ACHN (cell line): ENCODE measurements around the gene CEACAM21.

ENCODE experiments used
- DNase-seq: peaks from one replicate; pipeline ENCODE4 v3.0.0-alpha.2; 2015
- in situ Hi-C: cut with HindIII; loops from 2 replicates; pipeline ENCODE4 v1.10.0; 2017; ENCODE audit warnings: low sequenced_read_pairs, low pct_ligation_motif_present, low pct_unique_long_range_greater_than_20kb

The CEACAM21 gene

DNA sequence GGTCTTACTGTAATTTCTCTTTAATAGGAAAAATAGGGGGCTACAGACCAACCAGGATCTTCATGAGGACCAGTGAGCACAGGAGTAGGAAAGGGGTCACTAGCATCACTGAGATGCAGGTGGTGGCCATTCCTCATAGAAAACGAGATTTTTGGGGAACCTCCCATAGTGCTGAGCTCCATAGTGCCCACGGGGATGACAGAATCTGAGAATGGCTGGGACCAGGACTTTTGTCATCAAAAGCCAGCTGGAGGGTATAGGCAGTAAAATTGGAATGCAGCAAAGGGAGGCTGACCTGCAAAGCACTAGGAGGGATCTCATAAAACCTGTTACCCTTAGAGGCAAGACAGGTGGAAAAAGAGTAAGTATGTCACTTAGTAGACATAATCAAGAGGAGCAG is 28.4 kb upstream of the CEACAM21 start:
- no peak for DNase-seq
- in situ Hi-C loops = no loop called here

DNA sequence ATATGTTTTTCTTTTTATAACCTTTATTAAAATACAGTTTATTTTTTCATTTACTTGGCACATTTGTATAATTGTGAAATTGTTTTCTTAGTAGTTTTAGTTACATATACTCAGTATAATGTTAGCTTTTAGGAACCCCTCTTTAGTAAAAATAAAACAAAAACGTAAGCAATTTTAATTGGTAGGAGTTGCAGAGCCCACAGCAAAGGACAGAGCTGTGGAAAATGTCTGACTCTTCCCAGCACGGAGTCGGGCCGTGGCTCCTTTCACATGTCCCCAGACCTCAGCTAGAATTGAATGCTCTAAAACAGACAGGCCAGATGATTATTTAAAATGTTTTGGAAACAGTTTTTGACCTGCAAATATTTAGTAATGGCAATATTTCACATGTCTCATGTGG is 27.9 kb upstream of the CEACAM21 start:
- no peak for DNase-seq
- in situ Hi-C loops = no loop called here

DNA sequence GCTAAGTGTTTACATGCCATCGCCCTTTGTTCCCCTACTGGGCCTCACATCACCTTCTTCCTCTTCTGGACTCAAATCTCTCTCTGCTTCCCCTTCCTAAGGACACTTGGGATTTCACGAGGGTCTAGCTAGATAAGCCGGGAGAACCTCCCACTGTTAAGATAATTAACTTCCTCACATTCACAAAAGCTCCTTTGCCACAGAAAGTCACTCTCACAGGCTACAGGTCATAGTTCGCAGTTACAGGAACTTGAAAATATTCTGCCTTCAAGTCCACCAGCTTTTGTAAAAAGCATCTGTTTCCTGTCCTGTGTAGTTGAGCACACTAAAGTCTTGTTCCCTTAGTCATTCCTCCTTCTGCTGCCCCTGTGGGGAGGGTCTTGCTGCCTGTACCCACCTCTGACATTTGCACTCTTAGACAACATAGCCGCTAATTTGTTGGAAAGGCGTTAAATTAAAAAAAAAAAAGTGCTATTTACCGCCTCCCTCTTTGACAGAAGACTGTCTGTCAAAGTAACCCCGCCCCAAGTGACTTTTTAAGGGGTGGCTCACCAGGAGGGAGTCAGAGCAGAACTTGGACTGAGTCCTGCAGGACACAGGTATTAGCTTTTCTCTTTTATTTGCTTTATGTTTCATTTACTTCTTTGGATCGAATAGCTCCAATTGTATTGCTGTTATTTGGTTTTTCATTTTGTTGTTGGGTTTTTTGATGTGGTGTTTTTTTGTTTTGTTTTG is 26.8 kb upstream of the CEACAM21 start:
- in situ Hi-C loops = no loop called here

DNA sequence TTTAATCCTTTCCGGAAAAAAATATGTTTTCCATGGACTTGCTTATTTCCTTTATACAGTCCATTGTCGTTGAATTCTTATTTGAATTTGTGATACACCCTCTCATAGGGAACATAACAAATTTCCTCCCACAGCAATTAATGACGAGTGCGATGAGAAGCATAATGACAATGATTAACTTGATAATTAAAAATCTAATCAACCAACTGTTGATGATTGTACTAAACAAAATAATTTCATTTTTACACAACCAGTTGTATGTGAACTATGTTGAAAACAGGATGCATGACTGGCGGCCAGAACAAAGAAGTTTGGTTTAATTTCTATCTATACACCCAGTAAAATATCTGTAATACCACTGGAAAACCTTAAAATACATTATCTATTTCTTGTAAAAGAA is 26.1 kb upstream of the CEACAM21 start:
- in situ Hi-C loops = no loop called here

More for the DNA sequence above, 26.8 kb upstream of the CEACAM21 start:
- DNase-seq = no peak

DNA sequence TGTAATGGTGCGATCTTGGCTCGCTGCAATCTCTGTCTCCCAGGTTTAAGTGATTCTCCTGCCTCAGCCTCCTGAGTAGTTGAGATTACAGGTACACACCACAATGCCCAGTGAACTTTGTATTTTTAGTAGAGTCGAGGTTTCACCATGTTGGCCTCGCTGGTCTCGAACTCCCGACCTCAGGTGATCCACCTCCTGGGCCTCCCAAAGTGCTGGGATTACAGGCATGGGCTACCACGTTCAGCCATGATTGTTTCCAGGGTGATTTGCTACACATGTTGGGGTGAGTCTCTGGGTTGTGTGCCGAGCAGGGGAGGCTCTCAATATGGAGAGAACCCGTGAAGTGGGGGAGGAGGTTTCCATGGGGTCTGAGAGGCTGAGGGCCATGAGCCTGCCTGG is 24.8 kb upstream of the CEACAM21 start:
- in situ Hi-C loops = no loop called here
- no peak for DNase-seq

More for the DNA sequence above, 26.1 kb upstream of the CEACAM21 start:
- DNase-seq = no peak

DNA sequence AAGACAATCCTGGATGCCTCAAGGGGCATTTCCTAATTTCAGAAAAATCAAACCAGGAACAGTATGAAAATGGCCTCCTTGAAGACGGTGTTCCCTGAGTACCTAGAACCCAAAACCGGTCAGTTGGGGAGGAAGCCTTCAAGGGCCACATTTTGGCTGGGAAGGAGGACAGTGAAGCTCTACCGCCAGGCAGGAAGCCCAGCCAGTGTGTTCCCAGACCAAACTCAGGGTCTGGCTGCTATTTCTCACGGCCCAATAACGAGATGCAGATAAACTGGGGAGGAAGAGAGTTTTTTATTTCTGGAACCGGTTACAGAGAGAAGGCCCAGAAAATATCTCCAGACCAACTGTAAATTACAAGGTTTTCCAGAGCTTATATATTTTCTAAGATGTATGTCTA is 24.3 kb upstream of the CEACAM21 start:
- in situ Hi-C loops = no loop called here
- DNase-seq = no peak

DNA sequence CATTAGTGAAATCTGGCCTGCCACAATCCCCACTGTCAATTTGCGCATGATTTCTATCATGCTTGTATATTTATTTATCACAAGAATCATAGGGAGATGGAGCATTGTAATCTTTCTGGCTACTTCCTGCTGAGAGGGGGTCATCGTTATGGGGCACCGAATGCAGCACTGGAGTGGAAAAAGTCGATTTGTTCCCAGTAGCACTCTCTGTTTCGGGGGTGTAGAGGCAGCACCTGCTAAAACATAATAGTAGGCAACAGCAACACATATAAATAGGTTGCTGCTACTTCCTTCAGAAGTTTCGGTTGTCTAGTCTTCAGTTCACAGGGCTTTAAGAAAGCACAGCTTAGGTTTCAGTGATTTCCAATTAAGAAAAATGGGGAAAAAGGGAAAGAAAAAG is 23.4 kb upstream of the CEACAM21 start:
- in situ Hi-C loops = no loop called here
- no peak for DNase-seq

DNA sequence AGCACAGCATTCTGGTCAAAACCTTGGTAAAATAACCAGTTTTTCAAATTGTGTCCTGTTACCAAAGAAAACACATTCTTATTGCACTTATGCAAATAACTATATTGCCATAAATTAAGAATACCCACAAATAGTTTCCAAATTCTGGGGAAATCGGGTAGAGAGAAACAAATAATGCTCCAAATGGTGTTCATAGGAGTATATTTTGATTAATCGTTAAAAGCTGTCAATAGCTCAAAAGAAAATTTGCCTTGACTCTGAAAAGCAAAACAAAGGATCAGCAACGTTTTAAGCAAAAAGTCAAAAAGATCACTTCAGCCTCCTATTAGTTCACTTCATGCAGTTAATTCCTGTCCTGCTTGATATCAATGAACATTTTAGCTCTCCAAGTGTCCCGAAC is 22.2 kb upstream of the CEACAM21 start:
- in situ Hi-C loops = no loop called here
- DNase-seq = no peak

DNA sequence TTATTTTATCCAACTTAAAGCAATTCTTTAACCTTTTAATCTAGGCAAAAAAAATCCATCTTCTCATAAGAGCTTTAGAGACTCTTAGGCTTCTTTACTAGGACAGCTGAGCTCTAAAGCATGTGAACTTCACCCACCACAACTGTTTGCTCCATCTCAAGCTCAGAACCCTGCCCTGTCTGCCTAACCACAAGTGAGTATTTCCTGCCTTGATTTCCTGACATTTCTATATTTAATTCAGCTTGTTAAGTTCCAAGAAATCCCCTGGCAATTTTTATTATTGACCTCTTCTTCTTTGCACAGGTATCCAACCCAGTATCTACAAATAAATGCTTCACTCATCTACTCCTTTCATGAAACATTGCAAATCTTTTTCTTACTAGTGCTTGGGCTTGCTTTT is 21.1 kb upstream of the CEACAM21 start:
- DNase-seq = no peak
- in situ Hi-C loops = no loop called here

DNA sequence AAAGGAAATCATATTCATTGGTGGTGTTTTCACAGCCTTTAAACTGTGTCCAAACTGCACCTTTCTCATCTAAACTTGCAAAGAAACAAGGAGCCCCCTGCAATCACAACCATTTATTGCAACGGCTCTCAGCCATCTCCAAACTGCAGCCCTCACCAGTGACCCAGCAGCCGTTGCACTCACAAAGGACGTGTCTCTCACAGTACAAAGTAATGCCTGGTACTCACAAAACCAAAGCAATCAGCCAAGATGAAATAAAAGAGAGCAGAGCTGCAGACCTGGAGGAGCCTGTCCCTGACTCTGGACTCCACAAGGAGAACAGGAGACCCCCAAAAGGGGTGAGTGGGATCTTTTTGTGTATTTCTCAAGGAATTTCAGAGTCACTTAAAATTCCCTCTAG is 20.2 kb upstream of the CEACAM21 start:
- in situ Hi-C loops = no loop called here
- DNase-seq = no peak

DNA sequence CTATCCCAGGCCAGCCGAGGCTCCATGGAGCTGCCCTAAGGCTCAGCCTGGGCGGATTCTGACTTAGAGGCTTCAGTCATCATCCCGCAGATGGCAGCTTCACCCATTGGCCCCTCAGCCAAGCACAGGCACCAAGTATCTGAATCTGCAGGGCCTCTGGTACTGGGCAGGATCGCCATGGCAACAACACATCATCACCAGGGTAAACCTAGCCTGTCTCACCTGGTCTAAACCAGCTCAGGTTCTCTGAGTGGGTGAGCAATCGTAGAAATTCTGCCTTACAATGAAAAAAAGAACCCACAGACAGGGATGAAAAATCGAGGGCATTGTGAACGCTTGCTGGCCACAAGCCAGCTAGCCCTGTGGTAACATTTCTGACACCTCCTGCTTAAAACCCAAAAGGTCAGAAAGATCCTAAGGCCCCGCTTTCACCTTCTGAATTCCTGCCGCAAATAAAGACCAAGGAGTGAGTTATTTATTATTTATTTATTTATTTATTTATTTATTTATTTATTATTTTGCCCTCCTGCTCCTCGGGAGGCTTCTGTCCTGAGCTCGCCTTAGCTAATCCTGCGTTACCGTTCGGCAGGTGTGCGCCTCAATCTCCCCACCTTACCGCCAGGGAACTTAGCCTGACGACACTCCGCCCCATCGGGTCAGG is 12.0 kb upstream of the CEACAM21 start:
- DNase-seq = no peak
- in situ Hi-C loops = no loop called here

DNA sequence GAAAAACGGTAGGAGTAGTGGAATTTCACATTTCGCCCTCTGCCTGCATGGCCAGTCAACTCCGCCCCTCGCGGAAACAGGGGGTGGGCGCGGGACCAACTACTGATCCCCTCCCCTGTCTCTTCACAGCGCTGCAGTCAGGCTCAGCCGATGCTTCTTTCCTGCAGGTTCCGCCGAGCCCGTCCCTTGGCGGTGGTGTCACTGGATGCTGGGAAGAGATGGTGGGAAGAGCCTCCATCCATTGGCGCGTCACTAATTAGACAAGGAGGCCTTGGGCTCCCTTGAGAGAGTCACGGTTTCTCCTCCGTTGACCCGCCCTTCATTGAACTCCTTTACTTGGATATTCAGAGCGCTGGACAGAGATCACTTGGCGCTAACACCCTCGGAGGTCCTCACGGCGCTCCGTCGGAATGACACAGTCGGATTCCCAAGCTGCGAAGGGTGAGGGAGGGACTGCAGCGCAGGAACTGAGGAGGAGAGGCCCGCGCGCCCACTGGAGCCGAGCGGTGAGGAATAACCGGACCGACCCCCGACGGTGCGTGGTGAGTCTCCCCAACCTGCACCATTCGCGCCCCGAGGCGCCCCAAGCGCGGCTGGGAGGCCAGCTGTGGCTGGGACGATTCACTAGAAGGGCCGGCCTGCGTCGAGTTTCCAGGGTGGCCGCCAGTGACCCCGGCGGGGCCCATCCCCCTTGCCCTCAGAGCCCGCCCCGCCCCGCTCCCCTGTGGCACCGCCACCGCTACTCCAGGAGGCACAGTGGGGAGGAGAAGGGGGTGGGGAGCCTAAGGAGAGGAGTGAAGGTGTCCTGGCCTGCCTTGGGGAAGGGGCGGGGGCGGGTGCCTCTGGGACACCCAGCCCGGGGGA is 11.2 kb upstream of the CEACAM21 start:
- in situ Hi-C loops = no loop called here

DNA sequence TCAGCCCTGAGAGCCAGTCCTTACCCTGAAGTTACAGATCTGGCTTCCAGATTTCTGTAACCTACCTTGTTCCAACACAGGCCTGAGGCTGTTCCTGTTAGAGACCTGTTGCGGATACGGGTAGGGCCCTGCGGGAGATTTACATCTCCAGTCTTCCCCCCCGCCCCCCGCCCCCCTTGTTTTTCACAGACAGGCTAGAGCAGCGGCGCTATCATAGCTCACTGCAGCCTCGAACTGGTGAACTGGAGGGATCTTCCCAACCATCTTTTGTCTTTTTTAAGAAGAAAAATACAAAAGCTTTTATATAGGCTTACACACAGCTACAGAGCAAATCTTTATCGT is 10.6 kb upstream of the CEACAM21 start:
- no peak for DNase-seq
- in situ Hi-C loops = no loop called here

More for the DNA sequence above, 11.2 kb upstream of the CEACAM21 start:
- no peak for DNase-seq

DNA sequence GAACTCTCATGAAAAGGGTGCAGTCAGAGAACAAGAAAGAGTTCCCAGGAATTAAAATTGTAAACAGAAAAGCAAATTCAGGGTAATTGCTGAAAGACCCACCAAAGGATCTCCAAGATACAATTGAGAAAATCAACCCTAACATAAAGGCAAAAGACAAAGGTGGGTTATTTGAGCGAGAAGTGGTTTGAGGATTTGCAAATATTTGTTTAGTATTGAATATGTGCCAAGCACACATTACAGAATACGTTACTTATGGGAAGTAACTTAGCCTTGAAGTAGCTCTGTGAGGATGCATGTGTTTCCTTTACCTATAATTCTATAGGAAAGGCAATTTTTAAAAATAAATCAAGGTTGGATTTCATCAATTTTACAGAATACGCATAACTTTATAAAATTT is 10.0 kb upstream of the CEACAM21 start:
- DNase-seq = no peak
- in situ Hi-C loops = no loop called here

DNA sequence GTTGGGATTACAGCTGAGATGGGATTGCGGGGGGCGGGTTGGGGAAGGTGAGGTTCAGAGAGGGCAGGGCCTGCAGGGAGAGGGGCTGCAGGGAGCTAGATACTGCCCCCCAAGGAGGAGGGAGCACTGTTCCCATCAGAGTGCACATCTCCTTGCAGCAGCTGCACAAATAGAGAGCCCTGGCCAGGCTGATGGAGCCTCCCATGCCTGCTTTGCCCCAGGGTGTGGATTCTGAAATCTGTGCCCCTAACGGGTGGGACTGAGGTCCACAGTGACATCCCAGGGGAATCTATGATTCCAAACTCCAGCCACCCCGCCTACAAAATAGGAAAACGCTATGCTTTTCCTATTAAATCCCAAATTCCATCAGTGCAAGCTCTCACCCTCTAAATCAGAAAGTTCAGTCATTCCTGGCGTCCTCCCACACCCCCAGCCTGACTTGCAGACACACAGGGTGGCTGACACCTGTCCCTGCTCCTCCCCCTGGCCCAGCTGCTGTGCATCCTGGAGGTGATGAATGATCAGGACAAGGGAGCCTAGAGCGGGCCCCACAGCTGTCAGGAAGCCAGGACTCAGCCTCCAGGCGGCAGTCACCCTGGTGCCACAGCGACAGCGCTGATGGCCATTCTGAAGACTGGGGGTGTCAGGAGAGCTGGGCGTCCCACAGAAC is 6.3 kb upstream of the CEACAM21 start:
- in situ Hi-C loops = no loop called here

DNA sequence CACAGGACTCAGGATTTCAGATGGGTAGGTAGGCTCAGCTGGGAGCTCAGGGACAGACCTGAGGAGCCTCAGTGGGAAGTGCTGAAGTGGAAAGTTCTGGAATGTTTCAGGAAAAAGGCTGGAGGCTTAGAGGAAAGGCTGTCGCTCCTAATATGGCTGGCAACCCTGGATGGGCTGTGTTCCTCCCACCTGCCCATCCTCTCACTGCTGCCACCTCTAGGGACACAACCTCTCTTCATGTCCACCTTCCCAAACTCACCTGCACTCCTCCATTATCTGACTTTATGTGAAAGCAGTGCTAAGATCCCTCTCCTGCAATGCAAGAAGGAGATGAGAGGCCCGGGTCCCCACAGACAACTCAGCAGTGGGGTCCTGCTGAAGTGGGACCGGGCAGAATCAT is 5.8 kb upstream of the CEACAM21 start:
- in situ Hi-C loops = no loop called here
- DNase-seq = no peak

More for the DNA sequence above, 6.3 kb upstream of the CEACAM21 start:
- DNase-seq = no peak

DNA sequence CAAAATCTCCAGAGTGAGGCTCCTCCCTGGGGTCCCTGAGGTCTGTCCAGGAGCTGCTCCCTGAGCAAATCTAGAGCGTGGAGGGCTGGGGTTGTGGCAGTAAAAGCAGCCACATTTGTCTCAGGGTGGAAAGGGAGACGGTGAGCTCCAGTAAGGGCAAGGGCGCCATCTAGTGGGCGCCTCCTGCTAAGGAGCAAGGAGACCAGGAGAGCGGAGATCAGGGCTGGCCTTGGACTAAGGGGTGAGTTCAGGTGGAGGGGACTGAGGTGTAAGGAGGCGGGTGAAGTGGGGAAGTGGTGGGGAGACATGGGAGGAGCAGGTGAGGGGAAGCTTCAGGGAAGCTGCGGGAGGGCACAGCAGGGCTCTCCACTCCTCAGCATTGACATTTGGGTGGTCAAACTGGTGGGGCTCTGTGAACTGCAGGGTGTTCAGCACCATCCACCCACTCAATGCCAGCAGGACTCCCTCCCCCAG is 5.3 kb upstream of the CEACAM21 start:
- in situ Hi-C loops = no loop called here
- peak; percentile 69 for DNase-seq

DNA sequence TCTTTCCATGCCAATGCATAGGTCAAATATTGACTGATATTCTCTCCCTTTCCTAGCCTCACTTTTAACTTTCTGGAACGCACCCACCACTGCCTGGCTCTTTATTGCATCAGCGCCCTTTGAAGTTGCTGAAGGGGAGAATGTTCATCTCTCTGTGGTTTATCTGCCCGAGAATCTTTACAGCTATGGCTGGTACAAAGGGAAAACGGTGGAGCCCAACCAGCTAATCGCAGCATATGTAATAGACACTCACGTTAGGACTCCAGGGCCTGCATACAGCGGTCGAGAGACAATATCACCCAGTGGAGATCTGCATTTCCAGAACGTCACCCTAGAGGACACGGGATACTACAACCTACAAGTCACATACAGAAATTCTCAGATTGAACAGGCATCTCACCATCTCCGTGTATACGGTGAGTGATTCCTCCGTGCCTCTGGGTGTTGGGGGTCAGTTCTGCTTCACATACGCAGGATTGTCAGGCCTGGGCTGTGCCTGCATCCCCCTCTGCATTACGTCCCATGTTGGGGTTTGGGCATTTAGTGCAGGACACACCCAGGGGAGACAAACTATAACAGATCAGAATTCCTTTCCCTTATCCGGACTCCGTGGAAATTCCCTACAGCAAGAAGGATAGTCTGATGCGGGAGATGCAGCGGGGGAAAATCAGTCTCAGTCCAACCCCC is 1.3 kb downstream of the CEACAM21 start:
- in situ Hi-C loops = no loop called here
- no peak for DNase-seq
